ENCODE measurements around the gene ANP32B.
"Not testable (repeated sequence)": the region's sequence is repeated elsewhere in the genome, so short reads cannot be mapped to it uniquely, and the experiment has no call there.

The ANP32B gene

GRCh38 chr9:98006127-98006796 lies 23.1 kb downstream of the ANP32B start:
- FAIRE-seq = no peak
- TF ChIP-seq POLR2A (IDR thresholded peaks at IDR 0.05; ENCODE audit: low read depth, low read length) (no peak; the same call in 1 of the 2 replicates), POLR2AphosphoS5 (IDR thresholded peaks at IDR 0.05; ENCODE audit: low read depth, low read length) (no peak), TAF1 (IDR thresholded peaks at IDR 0.05; ENCODE audit: borderline replicate concordance, low read depth, low read length) (no peak)

DNA sequence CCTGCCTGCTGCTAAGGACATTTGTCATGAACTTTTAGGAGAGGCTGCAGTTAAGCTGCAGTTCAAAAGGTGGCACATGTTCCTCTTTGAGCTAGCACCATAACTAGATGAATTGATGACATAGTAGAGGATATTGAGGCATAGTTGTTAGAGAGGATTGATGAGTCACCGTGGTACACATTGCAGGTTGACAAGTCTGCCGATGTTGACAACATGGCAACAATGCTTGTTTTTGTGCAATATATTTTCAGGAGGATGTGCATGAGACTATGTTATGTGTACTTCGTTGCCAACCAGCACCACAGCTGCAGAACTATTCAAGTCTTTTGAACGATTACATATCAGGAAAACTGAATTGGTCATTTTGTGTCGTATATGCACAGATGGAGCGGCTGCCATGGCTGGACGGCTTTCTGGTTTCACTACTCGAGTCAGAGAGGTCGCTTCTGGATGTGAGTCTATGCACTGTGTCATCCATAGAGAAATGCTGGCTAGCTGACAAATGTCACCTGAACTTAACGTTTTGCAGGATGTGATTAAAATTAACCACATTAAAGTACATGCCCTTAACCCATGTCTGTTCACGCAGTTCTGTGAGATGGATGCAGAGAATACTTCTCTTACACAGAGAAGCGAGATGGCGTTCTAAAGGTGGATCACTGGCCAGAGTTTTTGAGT lies 24.2 kb downstream of the ANP32B start:
- DNase-seq (ENCODE audit: insufficient read length) = no peak
- no peak for FAIRE-seq
- no peak for TF ChIP-seq POLR2A (IDR thresholded peaks at IDR 0.05; ENCODE audit: low read depth, low read length)
- TF ChIP-seq POLR2AphosphoS5 (IDR thresholded peaks at IDR 0.05; ENCODE audit: low read depth, low read length) = peak; percentile 47
- no peak for TF ChIP-seq TAF1 (IDR thresholded peaks at IDR 0.05; ENCODE audit: borderline replicate concordance, low read depth, low read length)

More at GRCh38 chr9:98006127-98006796, 23.1 kb downstream of the ANP32B start:
- DNase-seq (ENCODE audit: insufficient read length) = no peak

GRCh38 chr9:98008764-98009163 lies 25.6 kb downstream of the ANP32B start:
- DNase-seq (ENCODE audit: insufficient read length) (no peak), FAIRE-seq (no peak)
- TF ChIP-seq POLR2AphosphoS5 (IDR thresholded peaks at IDR 0.05; ENCODE audit: low read depth, low read length) (no peak), POLR2A (IDR thresholded peaks at IDR 0.05; ENCODE audit: low read depth, low read length) (no peak), TAF1 (IDR thresholded peaks at IDR 0.05; ENCODE audit: borderline replicate concordance, low read depth, low read length) (no peak)

GRCh38 chr9:98009437-98009836 lies 26.3 kb downstream of the ANP32B start:
- DNase-seq (ENCODE audit: insufficient read length) (no peak), FAIRE-seq (no peak)
- TF ChIP-seq POLR2AphosphoS5 (IDR thresholded peaks at IDR 0.05; ENCODE audit: low read depth, low read length) (peak; percentile 59), POLR2A (IDR thresholded peaks at IDR 0.05; ENCODE audit: low read depth, low read length) (no peak)

- DNase-seq (ENCODE audit: insufficient read length) (no peak), FAIRE-seq (no peak)
- TF ChIP-seq POLR2AphosphoS5 (IDR thresholded peaks at IDR 0.05; ENCODE audit: low read depth, low read length) (no peak), POLR2A (IDR thresholded peaks at IDR 0.05; ENCODE audit: low read depth, low read length) (no peak), TAF1 (IDR thresholded peaks at IDR 0.05; ENCODE audit: borderline replicate concordance, low read depth, low read length) (no peak)
Observed at GRCh38 chr9:98009936-98010335, 26.8 kb downstream of the ANP32B start.

- peak; percentile 43; the same call in 1 of the 2 replicates for TF ChIP-seq POLR2AphosphoS5 (IDR thresholded peaks at IDR 0.05; ENCODE audit: low read depth, low read length)
- no peak; the same call in 1 of the 2 replicates for TF ChIP-seq POLR2A (IDR thresholded peaks at IDR 0.05; ENCODE audit: low read depth, low read length)
- TF ChIP-seq TAF1 (IDR thresholded peaks at IDR 0.05; ENCODE audit: borderline replicate concordance, low read depth, low read length) = no peak
- DNase-seq (ENCODE audit: insufficient read length) = peak; percentile 28
- FAIRE-seq = no peak
Observed at GRCh38 chr9:98010445-98010844, 27.3 kb downstream of the ANP32B start.

- DNase-seq (ENCODE audit: insufficient read length) = no peak
- no peak for TF ChIP-seq POLR2A (IDR thresholded peaks at IDR 0.05; ENCODE audit: low read depth, low read length)
- TF ChIP-seq TAF1 (IDR thresholded peaks at IDR 0.05; ENCODE audit: borderline replicate concordance, low read depth, low read length) = no peak
- no peak for TF ChIP-seq POLR2AphosphoS5 (IDR thresholded peaks at IDR 0.05; ENCODE audit: low read depth, low read length)
- no peak for FAIRE-seq
Observed at GRCh38 chr9:98011122-98011521, 28.0 kb downstream of the ANP32B start.

DNA sequence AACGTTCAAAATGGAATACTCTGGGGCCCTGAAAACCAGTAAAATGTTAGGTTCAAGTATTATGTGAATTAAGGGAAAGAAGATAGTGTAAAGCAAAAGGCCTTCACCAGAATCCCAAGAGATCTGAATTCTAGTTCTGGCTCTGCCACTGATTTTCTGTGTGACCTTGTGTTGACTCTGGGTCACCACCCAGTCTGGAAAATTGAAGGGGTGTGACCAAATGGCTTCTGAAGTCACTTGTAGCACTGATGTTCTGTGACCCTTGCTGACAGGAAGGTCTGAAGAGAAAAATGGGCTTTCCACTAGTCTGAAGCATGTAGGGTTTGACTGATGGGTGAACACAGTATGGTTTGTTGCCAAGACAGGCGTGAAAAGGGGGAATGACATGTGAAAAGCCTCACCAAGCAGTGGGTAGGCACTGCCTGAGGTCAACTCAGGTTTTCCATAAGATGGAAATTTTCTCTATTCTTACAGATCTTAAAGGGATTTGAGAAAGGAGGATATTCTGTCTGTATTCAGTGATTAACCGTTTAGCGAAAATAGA lies 33.1 kb downstream of the ANP32B start:
- no peak for TF ChIP-seq TAF1 (IDR thresholded peaks at IDR 0.05; ENCODE audit: borderline replicate concordance, low read depth, low read length)
- peak; percentile 61; the same call in 1 of the 2 replicates for TF ChIP-seq POLR2AphosphoS5 (IDR thresholded peaks at IDR 0.05; ENCODE audit: low read depth, low read length)
- DNase-seq (ENCODE audit: insufficient read length) (no peak), FAIRE-seq (no peak)

DNA sequence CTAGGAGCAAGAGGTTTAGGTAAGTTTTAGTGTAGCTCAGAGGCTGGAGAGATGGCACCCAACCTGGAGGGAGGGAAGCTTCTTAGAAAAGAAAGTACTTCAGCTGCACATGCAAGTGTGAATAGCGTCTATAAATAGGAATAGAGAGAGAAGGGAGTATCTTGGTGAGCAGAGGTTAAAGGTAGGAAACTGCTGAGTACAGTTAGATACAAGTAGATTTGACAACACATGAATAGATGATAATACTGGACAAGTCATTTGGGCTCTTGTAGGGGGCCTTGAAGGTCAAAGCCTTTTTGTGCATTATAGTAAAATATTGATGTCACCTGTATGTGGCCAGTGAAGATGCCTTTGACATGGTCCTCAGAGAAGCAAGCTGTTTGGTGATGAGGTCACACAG lies 34.2 kb downstream of the ANP32B start:
- no peak for DNase-seq (ENCODE audit: insufficient read length)
- TF ChIP-seq POLR2A (IDR thresholded peaks at IDR 0.05; ENCODE audit: low read depth, low read length) = no peak
- 0 out of 2 replicates have a peak, but pooled peaks have one; percentile 40 for TF ChIP-seq POLR2AphosphoS5 (IDR thresholded peaks at IDR 0.05; ENCODE audit: low read depth, low read length)
- no peak for FAIRE-seq

DNA sequence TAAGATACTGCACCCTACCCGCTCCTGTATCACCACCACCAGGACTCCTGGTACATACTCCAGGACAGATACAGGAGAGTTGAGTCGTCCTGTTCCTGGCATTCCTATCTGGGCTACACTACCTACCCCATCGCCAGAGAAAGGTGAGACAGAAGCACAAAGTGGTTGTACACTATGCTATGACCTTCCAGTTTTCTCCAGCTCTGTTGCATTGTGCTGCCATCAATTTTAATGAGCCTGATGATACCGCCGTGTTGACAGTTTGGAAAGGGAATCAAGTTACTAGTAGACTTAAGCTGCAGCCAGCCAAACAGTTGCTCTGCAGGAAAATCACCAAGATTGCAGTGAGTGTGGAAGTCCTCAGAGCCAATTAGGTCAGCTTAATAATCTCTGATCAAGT lies 35.2 kb downstream of the ANP32B start:
- no peak for FAIRE-seq
- TF ChIP-seq POLR2A (IDR thresholded peaks at IDR 0.05; ENCODE audit: low read depth, low read length) (no peak), POLR2AphosphoS5 (IDR thresholded peaks at IDR 0.05; ENCODE audit: low read depth, low read length) (no peak), TAF1 (IDR thresholded peaks at IDR 0.05; ENCODE audit: borderline replicate concordance, low read depth, low read length) (no peak)
- DNase-seq (ENCODE audit: insufficient read length) = no peak

- TF ChIP-seq POLR2A (IDR thresholded peaks at IDR 0.05; ENCODE audit: low read depth, low read length) = no peak
- TF ChIP-seq POLR2AphosphoS5 (IDR thresholded peaks at IDR 0.05; ENCODE audit: low read depth, low read length) = no peak
- no peak for TF ChIP-seq TAF1 (IDR thresholded peaks at IDR 0.05; ENCODE audit: borderline replicate concordance, low read depth, low read length)
- DNase-seq (ENCODE audit: insufficient read length) (no peak), FAIRE-seq (no peak)
Observed at GRCh38 chr9:98019098-98019497, 36.0 kb downstream of the ANP32B start.

GRCh38 chr9:98019869-98020268 lies 36.7 kb downstream of the ANP32B start:
- not testable (repeated sequence) for DNase-seq (ENCODE audit: insufficient read length); FAIRE-seq
